Panc1 (cell line): ENCODE measurements around the gene SIAE.

Experiments
- SIN3A ChIP-seq: IDR thresholded peaks from 2 replicates; pipeline ENCODE4 v1.6.1; 2012; ENCODE audit warnings: low read depth, mild to moderate bottlenecking, low read length, moderate library complexity, borderline replicate concordance; ENCODE audit not compliant: insufficient read depth
- TF ChIP-seq, protein P1 (sequence below): fragments of 450-650 bp; IDR thresholded peaks from 2 replicates; pipeline ENCODE4 v1.5.1; 2017; ENCODE audit warnings: mild to moderate bottlenecking

DNA sequence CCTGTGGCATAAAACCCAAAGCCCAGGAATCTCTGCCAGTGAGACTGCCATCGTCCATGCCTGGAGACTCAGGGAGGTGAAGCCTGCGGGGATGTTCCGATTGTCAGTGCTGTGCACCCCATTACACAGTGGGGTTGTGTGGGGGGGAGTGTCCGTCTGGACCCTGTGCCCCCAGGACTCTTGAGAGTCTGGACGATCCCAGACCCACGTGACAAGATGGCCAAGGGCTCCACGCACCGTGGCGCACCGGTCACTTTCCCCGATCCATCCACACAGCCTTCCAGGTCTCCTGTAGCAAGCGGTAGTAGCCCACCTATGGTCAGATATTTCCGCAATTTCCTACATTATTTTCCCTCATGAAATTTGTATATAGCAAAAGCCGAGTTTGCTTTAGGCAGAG lies 45.3 kb upstream of the SIAE start:
- TF ChIP-seq, protein P1, sequence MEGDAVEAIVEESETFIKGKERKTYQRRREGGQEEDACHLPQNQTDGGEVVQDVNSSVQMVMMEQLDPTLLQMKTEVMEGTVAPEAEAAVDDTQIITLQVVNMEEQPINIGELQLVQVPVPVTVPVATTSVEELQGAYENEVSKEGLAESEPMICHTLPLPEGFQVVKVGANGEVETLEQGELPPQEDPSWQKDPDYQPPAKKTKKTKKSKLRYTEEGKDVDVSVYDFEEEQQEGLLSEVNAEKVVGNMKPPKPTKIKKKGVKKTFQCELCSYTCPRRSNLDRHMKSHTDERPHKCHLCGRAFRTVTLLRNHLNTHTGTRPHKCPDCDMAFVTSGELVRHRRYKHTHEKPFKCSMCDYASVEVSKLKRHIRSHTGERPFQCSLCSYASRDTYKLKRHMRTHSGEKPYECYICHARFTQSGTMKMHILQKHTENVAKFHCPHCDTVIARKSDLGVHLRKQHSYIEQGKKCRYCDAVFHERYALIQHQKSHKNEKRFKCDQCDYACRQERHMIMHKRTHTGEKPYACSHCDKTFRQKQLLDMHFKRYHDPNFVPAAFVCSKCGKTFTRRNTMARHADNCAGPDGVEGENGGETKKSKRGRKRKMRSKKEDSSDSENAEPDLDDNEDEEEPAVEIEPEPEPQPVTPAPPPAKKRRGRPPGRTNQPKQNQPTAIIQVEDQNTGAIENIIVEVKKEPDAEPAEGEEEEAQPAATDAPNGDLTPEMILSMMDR, result no peak
- TF ChIP-seq SIN3A, result no peak
